IgD-negative memory B cell (primary cell): ENCODE data around the gene CHIT1. TPM values are rescaled to one million over a fixed set of nuclear protein-coding genes. Genes with fewer than 3 reads are reported as not detected.

Experiments
- polyA plus RNA-seq: library from polyadenylated mRNA; unstranded; fragments of 300-500 nt; fragmentation: Illumina TruSeq; gene quantifications from one replicate; pipeline ENCODE4 v1.2.3, GENCODE V29; 2021

Gene CHIT1
- polyA plus RNA-seq, 1 donor from 2014 or later = 0.75 TPM

Other genes starting within 250 kb of the CHIT1 start
- 46.7 TPM for gene TMEM183A, start 222.3 kb downstream of the CHIT1 start, polyA plus RNA-seq
- not detected for gene PPFIA4, start 203.2 kb downstream of the CHIT1 start, polyA plus RNA-seq
- not detected for gene MYOG, start 143.7 kb downstream of the CHIT1 start, polyA plus RNA-seq
- not detected for gene ADORA1, start 101.9 kb downstream of the CHIT1 start, polyA plus RNA-seq
- not detected for gene MYBPH, start 53.8 kb downstream of the CHIT1 start, polyA plus RNA-seq
- not detected for gene CHI3L1, start 43.0 kb downstream of the CHIT1 start, polyA plus RNA-seq
- 202 TPM for gene BTG2, start 75.8 kb upstream of the CHIT1 start, polyA plus RNA-seq
- 0.28 TPM for gene FMOD, start 121.4 kb upstream of the CHIT1 start, polyA plus RNA-seq
- gene PRELP, start 246.1 kb upstream of the CHIT1 start, polyA plus RNA-seq = not detected